ENCODE measurements around the gene FGD5.

- TF ChIP-seq CTCF (IDR thresholded peaks at IDR 0.05): no peak
- no peak for TF ChIP-seq POLR2A (IDR thresholded peaks at IDR 0.05)
Measured at GRCh38 chr3:14773691-14774128, 45.1 kb upstream of the FGD5 start.

Data from uterus (tissue), 2 donors.